DOHH2 (cell line): Measurements from ENCODE around the gene SRBD1.

ENCODE experiments used
- H3F3A ChIP-seq: fragments of 200-600 bp; sonication (generic), shearing (Covaris generic); 2 replicates; pipeline ENCODE4 v1.6.0; 2016; ENCODE audit warnings: antibody characterized with exemption, mild to moderate bottlenecking; ENCODE audit not compliant: control insufficient read depth, insufficient read depth
- H3K27ac ChIP-seq: fragments of 200-600 bp; sonication (generic); 2 replicates; pipeline ENCODE4 v1.5.1; 2014; ENCODE audit warnings: low read depth, mild to moderate bottlenecking, low read length, moderate library complexity
- H3K27me3 ChIP-seq: fragments of 200-600 bp; sonication (generic); 2 replicates; pipeline ENCODE4 v1.6.1; 2014; ENCODE audit warnings: mild to moderate bottlenecking, low read length, mixed read lengths; ENCODE audit not compliant: control insufficient read depth
- H3K36me3 ChIP-seq: fragments of 200-600 bp; sonication (generic); 2 replicates; pipeline ENCODE4 v1.6.1; 2014; ENCODE audit warnings: mild to moderate bottlenecking, low read length, moderate library complexity, mixed read lengths; ENCODE audit not compliant: control insufficient read depth
- H3K4me1 ChIP-seq: fragments of 200-600 bp; sonication (generic); 2 replicates; pipeline ENCODE4 v1.6.1; 2014; ENCODE audit warnings: mild to moderate bottlenecking, low read length, mixed read lengths; ENCODE audit not compliant: control insufficient read depth
- H3K4me2 ChIP-seq: fragments of 200-600 bp; sonication (generic); 2 replicates; pipeline ENCODE4 v1.6.0; 2014; ENCODE audit warnings: mild to moderate bottlenecking, low read length, moderate library complexity
- H3K4me3 ChIP-seq: fragments of 200-600 bp; sonication (generic); 2 replicates; pipeline ENCODE4 v1.5.1; 2014; ENCODE audit warnings: mild to moderate bottlenecking, low read length, mixed read lengths
- H3K79me2 ChIP-seq: fragments of 200-600 bp; sonication (generic); 2 replicates; pipeline ENCODE4 v1.6.1; 2014; ENCODE audit warnings: mild to moderate bottlenecking, low read length, mixed read lengths; ENCODE audit not compliant: control insufficient read depth
- H3K9me2 ChIP-seq: fragments of 200-600 bp; sonication (generic); replicated peaks from 2 replicates; pipeline ENCODE4 v1.6.1; 2014; ENCODE audit warnings: mild to moderate bottlenecking, low read length, mixed read lengths; ENCODE audit not compliant: control insufficient read depth
- H3K9me3 ChIP-seq: fragments of 200-600 bp; sonication (generic); 2 replicates; pipeline ENCODE4 v1.6.1; 2014; ENCODE audit warnings: antibody characterized with exemption, low read length, mixed read lengths; ENCODE audit not compliant: control insufficient read depth, insufficient read depth
- H4K20me1 ChIP-seq: fragments of 200-600 bp; sonication (generic); 2 replicates; pipeline ENCODE4 v1.6.0; 2014; ENCODE audit warnings: low read depth, mild to moderate bottlenecking, antibody characterized with exemption, low read length, moderate library complexity; ENCODE audit not compliant: control insufficient read depth, insufficient read depth
- EZH2phosphoT487 ChIP-seq: fragments of 200-600 bp; sonication (generic); IDR thresholded peaks from 2 replicates; pipeline ENCODE4 v1.6.1; 2017; ENCODE audit warnings: borderline replicate concordance, mild to moderate bottlenecking, antibody characterized with exemption, low read length, moderate library complexity, mixed read lengths
- TF ChIP-seq, protein P1 (sequence below): fragments of 200-600 bp; sonication (generic); IDR thresholded peaks from one replicate; pipeline ENCODE4 v1.5.1; 2014; ENCODE audit warnings: antibody characterized with exemption, mild to moderate bottlenecking, low read depth, low read length; ENCODE audit not compliant: poor library complexity, severe bottlenecking

Gene SRBD1

DNA sequence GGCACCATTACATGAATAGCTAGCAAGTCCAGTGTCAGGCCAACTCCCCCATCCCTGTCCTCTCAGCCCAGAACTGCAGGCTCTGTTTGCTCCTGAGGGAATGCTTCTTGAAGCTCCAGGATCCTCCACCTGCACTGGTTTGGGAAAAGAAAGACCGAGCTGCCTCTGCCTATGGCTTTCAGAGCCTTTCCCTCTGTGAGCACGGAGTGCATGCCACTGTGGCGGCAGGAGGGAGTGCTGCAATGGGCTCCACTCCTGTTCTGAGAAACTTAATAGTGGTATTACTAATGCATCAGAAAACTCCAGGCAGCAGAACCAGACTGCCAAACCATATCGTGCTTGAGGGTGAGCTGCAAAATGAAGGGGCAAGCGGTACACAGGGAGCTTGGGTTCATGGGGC is 271.8 kb downstream of the SRBD1 start:
- Histone ChIP-seq H3K9me3 (no peaks in the 10 kb centered on the region), H3K4me1 (no peaks in the 10 kb centered on the region), H3K4me3 (no peak overlapping the region), H3K27me3 (no peaks in the 10 kb centered on the region), H3K4me2 (no peak overlapping the region), H3K27ac (no peak overlapping the region), H4K20me1 (no peaks in the 10 kb centered on the region), H3K9me2 (no peaks in the 10 kb centered on the region), H3F3A (no peaks in the 10 kb centered on the region), H3K79me2 (no peaks in the 10 kb centered on the region), H3K36me3 (no peaks in the 10 kb centered on the region)
- no peak for TF ChIP-seq EZH2phosphoT487
- TF ChIP-seq, protein P1, sequence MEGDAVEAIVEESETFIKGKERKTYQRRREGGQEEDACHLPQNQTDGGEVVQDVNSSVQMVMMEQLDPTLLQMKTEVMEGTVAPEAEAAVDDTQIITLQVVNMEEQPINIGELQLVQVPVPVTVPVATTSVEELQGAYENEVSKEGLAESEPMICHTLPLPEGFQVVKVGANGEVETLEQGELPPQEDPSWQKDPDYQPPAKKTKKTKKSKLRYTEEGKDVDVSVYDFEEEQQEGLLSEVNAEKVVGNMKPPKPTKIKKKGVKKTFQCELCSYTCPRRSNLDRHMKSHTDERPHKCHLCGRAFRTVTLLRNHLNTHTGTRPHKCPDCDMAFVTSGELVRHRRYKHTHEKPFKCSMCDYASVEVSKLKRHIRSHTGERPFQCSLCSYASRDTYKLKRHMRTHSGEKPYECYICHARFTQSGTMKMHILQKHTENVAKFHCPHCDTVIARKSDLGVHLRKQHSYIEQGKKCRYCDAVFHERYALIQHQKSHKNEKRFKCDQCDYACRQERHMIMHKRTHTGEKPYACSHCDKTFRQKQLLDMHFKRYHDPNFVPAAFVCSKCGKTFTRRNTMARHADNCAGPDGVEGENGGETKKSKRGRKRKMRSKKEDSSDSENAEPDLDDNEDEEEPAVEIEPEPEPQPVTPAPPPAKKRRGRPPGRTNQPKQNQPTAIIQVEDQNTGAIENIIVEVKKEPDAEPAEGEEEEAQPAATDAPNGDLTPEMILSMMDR, result no peak
